HG02973 (cell line): ENCODE results near the gene SCAPER.
"Not testable (repeated sequence)": the region's sequence is repeated elsewhere in the genome, so short reads cannot be mapped to it uniquely, and the experiment has no call there.

Experiments used
- ATAC-seq: cut with Tn5 transposase; IDR thresholded peaks from one replicate; pipeline ENCODE4 v1.9.1; 2021; ENCODE audit warnings: moderate library complexity; ENCODE audit not compliant: unreplicated experiment

The SCAPER gene

DNA sequence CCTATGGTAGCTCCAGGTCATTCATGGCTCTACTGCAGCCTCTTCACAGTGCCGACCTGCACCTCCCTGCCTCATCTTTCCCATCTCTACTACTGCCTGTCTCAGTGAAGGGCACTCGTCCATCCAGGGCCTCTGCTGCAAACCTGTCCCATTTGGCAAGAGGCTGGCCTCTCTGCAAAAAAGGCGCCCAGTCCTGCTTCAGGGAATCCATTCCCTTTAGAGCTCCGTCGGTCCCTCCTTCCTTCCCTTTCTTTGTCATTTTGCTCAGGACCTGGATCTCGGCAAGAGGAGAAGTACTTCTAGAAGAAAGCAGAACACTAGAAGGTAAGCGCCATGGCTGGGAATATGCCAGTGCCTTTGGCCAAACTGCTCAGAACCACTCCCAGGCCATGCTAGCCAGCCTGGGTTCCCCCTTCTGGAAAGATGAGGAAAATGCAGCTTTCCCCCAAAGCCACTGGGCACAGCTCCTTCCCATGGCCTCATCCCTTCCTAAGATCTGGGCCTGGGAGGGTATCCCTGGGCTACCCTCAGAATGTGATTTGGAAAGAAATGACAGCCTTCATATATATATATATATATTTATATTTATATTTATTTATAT lies 575.0 kb downstream of the SCAPER start:
- ATAC-seq = no peak

DNA sequence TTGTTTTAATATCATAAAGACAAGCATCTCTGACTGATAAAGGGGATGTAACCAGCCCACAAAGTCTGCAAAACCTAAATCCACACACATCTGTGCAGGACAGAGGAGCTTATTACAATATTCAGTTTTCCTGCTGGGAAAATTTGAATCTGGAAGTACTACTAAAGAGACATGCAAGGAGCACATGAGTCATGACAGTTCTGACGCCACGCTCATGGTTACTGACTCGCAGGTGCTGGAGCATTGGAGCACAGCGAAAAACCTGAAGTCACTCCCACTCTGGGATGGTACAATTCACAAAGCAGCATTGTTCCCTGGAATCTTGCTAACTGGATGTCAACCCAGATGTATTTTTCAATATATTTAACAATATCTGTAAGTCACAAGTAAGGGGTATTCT lies 576.2 kb downstream of the SCAPER start:
- no peak for ATAC-seq

DNA sequence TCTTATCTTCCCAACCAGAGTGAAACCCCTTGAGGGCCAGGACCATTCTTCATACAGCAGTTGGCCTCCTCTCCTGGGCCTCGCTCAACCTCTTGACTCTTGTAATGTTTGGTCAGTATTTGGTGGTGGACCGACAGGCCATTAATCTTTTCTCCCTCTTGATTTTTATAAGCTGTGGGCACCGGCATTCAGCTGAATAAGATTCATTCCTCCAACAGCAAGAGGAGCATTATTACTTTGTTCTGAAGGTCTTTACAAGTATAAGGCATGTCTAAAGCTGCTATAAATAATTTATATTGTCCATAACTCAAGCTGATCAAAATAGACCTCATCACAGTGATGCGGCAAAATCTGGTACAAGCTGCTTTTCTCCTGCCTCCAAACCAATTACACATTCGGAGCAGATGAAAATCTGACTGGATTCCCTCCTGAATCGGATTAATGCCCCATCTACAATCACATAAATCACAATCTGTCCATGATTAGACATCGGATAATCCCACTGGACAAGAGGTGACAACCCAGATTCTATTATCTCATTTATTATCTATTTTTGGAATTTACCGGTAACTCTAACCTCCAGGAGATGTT lies 576.9 kb downstream of the SCAPER start:
- ATAC-seq = no peak

DNA sequence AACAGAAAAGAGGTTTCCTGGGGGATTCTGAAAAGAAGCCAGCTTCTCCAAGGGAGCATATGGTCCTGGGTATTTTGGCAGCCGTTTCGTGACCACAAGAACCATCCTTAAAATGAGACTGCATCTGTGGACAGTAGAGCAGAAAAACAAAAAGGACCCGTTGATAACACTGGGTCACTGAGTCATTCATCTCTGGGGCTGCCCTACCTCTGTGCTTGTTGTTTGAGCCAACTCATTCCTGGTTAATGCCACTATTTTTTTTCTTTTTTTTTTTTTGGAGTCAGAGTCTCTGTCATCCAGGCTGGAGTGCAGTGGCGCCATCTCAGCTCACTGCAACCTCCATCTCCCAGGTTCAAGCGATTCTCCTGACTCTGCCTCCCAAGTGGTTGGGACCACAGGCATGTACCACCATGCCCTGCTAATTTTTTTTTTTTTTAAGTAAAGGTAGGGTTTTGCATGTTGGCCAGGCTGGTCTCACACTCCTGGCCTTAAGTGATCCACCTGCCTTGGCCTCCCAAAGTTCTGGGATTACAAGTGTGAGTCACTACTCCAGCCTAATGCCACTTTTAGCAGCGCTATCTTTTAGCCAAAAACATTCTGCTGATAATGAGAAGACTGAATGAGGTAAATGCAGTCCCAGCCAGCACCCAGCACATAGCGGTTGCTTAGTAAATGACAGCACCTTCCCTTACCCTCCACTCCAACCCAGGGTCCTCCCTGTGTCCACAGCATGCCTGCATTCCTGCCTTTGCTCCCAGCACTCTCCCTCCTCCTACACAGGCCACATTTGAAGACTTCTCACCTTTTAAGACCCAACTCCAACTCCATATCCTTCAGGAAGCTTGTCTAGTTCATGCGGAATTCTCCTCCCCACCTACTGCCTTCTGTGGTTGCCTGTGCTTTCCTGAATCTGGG lies 577.7 kb downstream of the SCAPER start:
- no peak for ATAC-seq

DNA sequence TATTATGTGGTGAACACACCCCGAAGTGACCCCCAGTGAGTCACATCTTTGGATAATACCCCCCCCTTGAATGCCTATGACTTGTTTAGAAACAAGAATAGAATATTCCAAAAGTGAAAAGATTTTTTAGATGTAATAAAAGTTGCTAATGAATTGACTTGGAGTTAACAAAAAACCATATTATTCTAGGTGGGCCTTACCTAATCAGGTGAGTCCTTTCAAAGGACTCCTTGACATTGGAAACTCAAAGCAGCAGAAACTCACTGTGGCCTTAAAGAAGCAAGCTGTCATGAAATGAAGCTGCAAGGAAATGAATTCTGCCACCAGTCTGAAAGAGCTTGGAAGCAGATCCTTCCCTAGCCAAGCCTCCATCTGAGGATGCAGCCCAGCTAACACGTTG lies 579.4 kb downstream of the SCAPER start:
- ATAC-seq = no peak

DNA sequence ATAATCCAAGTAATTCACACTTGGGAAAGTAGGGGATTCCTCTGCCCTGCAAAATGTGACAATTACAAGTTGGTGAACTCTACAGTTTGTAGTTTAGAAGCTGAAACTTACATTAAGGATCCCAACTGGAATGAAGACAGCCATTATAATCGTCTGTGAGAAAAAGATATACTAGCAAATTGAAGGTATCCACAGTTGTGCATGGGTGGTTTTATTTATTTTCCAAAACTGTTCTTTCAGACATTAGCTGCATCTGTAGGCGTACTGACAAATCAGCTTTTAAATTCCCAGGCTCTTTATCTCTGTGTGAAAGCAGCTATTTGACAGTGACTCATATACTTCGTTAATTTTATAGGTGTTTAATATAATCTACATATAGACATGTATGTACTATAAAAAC lies 581.1 kb downstream of the SCAPER start:
- no peak for ATAC-seq

DNA sequence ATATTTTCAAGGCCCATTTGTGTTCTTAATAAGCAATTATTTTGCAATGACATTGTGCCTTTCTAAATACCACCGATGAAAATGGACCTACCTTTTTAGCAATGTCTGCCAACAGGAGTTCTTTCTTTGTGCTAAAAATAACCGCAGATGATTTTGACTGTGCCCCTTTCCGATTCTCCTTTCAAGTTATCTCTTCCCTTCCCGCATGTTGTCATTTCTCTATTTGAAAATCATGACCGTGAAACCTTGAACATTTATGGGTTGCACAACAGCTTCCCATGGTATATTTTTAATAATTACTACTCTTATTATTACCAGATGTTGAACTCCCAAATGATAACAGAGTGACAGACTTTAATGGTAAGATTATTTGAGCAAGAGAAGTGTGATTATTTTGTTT lies 583.5 kb downstream of the SCAPER start:
- no peak for ATAC-seq

DNA sequence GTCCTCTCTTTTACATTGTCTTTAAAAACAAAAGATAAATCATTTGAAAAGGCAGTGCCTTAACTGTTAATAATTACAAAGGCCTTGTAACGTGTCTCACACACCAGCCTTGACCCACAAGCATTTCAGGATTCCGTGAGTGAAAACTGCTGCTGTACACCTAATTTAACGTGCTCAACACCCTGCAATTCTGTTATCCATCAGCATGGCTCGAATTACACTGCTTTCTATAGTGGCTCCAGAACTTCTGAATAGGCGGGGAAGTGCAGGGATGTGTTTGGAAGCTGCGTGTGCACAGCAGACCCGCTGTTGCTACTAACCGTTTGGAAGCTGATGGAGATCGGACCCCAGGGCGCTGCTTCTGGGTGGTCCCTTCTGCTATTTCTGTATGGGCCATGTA lies 584.0 kb downstream of the SCAPER start:
- ATAC-seq = no peak

DNA sequence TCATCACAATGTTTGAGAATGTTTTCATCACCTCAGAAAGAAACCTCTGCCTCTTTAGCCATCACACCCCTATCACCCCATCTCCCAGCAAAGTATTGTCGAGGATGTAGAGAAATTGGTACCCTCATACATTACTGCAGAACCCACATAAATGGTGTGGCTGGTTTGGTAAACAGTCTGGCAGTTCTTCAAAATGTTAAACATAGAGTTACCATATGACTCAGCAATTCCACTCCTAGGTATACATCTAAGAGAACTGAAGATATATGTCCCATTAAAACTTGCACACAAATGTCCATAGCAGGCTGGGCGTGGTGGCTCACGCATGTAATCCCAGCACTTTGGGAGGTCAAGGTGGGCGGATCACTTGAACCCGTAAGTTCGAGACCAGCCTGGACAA lies 585.1 kb downstream of the SCAPER start:
- ATAC-seq = no peak

DNA sequence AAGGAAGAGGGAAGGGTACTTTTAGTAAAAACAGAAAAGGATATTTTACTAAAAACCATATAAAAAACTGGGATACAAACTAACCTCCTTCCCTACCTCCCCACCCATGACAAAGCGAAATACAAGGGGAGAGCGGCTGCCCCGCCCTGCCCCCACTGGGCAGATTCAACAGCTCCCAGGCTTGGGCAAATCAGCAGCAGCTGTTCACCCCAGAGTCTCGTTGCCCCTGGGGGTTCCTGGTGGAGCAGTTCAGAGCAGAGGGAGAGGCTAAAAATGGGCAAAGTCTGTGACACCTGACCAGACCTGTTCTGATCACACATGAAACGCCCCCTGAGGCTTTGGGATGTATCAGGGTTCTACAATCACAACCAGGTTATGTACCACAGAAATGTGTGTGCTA lies 591.4 kb downstream of the SCAPER start:
- no peak for ATAC-seq

DNA sequence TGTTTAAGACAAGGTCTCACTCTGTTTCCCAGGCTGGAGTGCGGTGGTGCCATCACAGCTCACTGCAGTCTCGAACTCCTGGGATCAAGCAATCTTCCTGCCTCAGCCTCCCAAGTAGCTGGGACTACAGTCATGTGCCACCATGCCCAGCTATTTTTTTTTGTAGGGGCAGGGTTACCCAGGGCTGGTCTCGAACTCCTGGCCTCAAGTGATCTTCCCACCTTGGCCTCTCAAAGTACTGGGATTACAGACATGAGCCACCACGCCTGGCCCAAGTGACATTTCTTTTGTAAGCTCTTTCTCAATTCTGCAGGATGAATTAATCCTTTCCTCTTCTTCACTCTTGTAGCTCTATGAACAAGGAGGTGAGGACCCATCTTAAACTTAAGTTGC lies 592.0 kb downstream of the SCAPER start:
- ATAC-seq = not testable (repeated sequence)

DNA sequence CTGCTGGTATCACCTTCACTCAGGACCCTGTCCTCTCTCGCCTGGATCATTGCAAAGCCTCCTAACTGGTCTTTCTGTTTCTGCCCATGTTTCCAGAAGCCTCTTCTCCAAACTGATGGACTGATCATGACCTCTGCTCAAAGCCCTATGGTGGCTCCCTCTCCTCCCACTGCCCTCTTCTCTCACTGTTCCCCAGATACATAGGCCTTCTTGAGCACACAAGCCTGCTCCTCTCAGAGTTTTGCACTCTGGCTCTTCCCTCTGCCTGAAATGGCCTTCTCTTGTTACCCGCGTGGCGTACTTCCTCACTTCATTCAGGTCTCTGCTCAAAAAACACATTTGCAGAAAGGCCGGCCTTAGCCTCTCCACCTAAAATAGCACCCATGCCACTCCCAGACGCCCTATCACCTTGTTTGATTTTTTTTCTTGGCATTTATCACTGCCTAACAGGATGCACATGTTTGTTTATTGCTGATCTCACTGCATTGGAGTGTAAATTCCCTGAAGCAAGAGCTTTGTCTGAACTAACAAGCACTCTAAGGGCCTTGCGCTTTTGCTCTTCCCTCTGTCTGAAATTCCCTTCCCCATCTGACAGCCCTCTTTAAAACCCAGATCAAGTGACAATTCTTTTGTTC lies 592.5 kb downstream of the SCAPER start:
- ATAC-seq = no peak

DNA sequence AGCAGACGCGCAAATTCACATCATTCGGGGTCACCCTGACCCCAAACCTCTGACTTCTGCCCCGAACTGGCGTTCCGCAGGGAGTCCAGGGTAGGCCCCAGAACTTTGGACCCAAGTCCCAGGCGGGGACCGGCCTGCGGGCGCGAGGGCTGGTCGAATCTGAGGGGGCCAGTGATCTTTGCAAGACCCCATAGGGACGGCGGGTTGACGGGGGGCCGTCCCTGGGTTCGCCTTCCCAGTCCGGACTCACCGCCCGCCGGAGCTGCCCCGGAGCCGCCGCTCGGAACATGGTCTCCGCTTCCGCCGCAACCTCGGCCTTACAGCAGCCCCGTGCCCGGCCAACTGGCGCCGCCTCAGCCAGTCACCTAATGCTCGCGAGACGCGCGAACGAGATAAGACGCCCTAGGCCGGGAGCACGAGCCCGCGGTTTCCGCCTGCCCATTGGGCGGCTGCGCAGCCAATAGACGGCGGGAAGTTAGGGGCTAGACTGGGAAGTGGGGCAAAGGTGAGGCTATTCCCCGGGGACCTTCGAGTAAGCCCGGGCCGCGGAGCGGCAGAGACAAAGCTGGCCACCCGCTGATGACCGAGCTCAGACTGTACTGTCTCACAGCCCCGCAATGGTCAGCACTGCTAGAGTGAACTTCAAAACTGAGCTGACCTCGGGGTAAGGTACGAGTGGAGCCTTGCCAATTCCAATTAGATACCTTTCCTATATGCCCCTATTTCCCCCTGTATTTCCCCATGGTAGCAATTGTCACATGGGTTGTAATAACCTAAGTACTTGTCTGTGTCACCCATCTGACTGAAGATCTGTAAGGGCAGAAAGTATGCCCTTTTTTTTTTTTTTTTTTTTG lies 593.8 kb downstream of the SCAPER start, which contains the start of gene ETFA:
Gene ETFA, minus strand, starts transcription at position 370 of the 854 bp plus-strand sequence. Its CDS starts 81 bp downstream, at position 289.
- peak; percentile 96 for ATAC-seq

DNA sequence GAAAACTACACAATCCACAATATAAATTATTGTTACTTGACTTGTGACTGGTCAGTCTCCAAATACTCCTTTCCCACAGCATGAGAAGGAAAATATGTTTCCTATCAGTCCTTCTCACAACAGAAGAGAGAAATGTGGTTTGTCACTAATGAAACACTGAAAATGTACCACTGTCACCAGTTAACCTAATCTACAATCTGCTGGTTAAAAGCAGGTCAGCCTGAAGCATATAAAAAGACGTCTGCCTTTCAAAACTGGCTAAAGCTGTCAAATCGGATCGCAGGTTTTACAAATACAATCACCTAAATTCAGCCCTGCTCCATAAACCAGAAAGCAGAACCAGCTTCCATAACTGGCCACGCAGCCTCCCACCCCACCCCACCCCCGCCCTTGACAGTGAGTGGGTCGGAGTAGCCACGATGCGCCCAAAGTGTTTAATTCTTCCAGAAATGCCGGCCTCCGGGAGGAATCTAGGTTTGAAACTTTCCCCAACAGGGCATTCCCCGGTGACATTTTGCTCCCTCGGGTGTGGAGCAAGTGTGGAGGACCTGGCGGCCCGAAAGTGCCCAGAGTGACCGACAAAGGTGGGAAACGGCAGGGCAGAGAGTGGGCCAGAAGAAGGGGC lies 594.6 kb downstream of the SCAPER start:
- peak; percentile 2 for ATAC-seq

DNA sequence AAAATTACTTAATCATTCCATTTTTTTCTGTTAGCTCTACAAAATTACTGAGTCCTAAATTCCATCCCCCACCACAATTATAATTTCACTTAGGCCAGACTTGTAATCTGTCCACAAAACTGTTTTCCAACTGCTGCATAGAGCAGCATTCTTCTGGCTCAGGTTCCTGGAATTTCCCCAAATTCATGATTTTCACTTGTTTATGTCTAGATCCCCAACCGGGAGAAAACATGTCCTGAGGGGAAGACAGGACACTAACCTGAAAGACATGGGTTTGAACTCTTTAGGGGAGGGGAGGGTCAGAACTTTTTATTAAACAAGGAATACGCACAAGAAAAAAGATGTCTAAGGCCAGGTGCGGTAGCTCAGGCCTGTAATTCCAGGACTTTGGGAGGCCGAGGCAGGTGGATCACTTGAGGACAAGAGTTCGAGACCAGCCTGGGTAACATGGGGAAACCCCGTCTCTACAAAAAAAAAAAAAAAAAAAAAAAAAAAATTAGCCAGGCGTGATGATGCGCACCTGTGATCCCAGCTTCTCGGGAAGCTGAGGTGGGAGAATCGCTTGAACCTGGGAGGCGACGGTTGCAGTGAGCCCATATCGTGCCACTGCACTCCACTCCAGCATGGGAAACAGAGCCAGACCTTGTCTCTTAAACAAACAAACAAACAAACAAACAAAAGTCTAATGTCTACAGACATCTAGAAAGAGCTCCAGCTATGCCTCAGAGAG lies 595.4 kb downstream of the SCAPER start:
- no peak for ATAC-seq

DNA sequence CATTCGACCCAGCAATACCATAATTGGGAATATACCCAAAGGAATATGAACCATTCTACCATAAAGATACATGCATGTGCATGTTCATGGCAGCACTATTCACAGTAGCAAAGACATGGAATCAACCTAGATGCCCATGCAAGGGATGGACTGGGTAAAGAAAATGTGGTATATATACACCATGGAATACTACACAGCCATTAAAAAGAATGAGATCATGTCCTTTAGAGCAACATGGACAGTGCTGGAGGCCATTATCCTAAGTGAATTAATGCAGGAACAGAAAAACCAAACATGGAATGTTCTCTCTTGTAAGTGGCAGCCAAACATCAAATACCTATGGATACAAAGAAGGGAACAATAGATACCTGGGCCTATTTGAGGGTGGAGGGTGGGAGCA lies 601.2 kb downstream of the SCAPER start:
- no peak for ATAC-seq

DNA sequence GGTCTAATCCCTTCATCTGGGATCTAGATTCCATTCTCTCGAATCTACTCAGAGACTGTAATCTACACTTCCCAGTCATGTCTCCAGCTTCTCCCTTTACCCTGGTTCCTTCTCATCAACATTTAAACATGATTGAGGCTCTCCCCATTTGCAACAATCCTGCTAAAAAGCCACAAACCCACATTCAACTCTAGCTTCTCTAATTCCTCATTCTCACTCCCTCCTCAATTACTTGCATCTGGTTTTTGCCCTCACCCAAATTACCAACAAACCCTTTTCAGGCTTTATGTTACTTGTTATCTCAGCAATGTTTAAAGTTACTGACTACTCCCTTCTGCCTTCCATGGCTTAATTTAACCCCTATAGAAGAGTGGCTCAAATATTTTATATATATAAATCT lies 605.4 kb downstream of the SCAPER start:
- no peak for ATAC-seq

DNA sequence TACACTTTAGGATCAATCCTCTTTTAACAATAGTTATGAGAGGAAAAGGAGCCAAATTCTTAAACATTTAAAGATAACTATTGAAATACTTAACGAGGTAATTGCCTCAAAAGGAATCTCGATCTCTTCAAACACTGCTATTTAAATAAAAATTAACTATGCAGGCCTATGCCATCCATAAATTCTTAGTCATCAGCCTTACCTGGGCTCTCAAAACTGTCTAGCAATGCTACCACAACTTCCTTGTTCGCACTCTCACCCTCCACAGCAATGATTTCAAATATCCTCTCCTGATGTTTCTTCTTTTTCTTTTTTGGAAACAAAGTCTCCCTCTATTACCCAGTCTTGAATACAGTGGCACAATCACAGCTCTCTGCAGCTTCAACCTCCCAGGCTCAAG lies 606.2 kb downstream of the SCAPER start:
- ATAC-seq = no peak

DNA sequence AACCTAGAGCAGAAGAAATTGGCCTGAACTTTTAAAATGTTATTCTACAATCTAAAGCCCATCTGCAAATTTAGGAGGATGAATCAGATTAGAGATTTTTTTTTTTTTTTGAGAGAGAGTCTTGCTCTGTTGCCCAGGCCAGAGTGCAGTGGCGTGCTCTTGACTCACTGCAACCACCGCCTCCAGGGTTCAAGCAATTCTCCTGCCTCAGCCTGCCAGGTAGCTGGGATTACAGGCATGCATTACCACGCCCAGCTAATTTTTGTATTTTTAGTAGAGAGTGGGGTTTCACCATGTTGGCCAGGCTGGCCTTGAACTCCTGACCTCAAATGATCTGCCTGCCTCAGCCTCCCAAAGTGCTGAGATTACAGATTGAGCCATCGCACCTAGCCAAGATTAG lies 607.2 kb downstream of the SCAPER start:
- not testable (repeated sequence) for ATAC-seq
